ENCODE data around the gene TSHZ2.
"Not testable (repeated sequence)": the region's sequence is repeated elsewhere in the genome, so short reads cannot be mapped to it uniquely, and the experiment has no call there.

The TSHZ2 gene

DNA sequence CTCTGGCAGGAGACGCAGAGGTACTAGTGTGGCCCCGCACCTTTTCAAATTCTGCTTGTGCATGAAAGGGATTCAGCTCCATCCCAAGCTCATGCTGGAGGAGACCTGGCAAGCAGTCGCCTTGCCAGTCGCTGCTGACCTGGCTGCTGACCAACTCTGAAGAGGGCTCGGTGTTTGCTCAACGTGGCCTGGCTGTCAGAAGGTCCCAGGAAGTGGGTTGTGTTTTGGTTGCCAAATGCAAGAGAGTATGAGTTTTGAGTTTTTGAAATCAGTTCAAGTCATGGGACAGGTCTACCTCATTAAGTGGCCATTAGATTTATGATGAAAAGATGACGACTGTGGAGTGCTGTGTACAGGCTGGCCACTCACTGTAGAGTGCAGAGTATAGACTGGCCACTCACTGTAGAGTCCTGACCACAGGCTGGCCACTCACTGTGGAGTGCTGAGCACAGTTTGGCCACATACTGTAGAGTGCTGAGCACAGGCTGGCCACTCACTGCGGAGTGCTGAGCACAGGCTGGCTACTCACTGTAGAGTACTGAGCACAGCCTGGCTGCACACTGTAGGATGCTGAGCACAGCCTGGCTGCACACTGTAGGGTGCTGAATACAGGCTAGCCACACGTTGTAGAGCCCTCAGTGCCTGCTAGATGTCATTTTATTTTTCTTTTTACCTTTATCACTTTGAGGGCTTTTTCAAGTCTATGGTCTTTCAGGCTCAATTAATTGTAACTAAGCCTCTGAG is 427.6 kb downstream of the TSHZ2 start:
- no peak for DNase-seq

GRCh38 chr20:53402233-53403005 is 430.3 kb downstream of the TSHZ2 start:
- DNase-seq = no peak

DNA sequence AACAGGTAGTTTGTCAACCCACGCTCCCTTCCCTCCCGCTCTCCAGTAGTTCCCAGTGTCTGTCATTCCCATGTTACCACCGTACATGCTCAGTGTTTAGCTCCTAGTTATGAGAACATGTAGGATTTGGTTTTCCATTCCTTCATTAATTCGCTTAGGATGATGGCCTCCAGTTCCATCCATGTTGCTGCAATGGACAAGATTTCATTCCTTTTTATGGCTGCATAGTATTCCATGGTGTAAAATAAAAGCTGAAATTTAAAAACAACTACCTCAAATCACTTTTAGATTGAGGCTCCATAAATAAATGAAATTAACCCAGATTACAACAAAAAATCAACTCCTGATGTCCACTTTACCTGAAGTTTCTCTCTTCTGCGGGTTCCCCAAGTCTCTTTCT is 430.9 kb downstream of the TSHZ2 start:
- no peak for DNase-seq

- no peak for DNase-seq
These were observed 433.0 kb downstream of the TSHZ2 start for GRCh38 chr20:53405139-53405538.

GRCh38 chr20:53406580-53406979 is 434.4 kb downstream of the TSHZ2 start:
- no peak for DNase-seq

- DNase-seq = no peak
These were observed 436.7 kb downstream of the TSHZ2 start for GRCh38 chr20:53408691-53409446.

DNA sequence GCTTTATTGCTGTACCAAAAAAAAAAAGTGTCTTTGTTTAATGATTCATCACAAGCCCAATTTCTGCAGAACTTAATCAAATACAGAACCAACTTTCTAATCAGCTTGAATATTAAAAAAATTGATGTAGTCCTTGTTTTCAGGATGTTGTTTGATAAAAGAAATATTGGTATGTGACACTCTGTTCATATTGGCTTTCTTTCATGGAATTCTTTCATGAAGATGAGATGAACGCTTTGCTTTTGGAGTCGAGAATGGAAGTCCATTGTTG is 437.2 kb downstream of the TSHZ2 start:
- DNase-seq = no peak

DNA sequence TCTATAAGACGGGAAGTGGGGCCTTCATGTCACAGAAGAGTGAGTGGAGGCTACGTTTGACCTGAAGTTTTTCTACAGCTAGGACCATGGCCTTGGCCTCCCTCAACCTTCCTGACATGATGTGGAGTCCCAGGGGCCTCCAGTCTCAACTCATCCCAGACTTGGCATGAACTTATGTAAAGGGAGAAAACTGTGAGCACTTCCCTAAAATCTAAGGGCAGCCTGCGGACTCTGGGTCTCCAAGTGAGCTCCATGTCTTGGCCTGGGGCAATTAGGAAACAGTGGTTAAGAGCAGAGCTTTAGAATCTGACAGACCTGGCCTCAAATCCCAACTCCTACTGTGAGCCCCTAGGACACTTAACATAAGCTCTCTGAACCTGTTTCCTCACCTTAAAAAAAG is 439.0 kb downstream of the TSHZ2 start:
- no peak for DNase-seq

GRCh38 chr20:53411891-53412290 is 439.7 kb downstream of the TSHZ2 start:
- DNase-seq = no peak

DNA sequence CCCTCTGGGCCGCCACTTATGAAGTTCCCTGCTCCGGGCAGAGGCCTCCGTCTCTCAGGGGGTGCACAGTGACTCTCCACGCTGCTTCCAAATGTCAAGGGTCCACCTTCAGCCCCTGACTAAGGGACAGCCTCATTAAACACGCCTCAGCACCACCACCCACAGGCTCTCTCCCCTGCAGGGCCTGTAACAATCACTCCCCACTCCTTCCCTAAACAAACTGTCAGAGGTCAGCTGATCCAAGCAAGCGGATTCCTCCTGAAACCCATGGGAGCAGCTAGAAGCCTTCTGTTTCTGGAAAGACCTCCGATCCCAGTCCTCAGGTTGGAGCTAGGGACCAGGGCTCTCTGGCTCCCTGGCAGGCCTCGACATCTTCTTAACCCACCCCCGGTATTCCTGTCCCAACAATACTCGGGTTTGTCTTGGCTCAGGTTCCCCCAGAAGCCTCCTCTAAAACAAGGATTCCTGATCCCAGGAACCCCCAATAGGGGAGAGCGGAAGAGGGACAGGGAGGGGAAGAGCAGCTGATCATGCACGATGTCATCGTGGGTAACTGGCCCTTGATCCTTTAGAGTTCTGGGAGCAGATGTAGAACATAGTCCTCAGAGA is 440.5 kb downstream of the TSHZ2 start:
- no peak for DNase-seq

DNA sequence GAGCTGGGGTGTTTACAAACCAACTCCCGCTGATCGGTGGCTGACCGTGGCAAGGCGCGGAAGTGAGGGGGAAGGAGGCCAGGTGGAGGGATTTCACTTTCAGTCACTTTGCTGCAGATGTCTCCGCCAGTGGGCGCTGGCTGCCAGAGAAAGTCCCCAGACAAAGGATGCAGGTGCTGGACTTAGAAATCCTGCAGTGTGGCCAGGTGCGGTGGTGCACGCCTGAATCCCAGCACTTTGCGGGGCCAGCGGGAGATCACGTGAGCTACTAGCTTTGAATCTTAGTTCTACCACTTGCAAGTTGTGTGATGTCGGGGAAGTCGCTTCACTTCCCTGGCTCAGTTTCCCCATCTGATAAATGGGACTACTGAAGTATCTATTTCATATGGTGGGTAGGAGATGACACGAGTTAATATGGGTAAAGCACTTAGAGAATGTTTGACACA is 441.1 kb downstream of the TSHZ2 start:
- DNase-seq = no peak

GRCh38 chr20:53413845-53414244 is 441.7 kb downstream of the TSHZ2 start:
- DNase-seq = not testable (repeated sequence)

DNA sequence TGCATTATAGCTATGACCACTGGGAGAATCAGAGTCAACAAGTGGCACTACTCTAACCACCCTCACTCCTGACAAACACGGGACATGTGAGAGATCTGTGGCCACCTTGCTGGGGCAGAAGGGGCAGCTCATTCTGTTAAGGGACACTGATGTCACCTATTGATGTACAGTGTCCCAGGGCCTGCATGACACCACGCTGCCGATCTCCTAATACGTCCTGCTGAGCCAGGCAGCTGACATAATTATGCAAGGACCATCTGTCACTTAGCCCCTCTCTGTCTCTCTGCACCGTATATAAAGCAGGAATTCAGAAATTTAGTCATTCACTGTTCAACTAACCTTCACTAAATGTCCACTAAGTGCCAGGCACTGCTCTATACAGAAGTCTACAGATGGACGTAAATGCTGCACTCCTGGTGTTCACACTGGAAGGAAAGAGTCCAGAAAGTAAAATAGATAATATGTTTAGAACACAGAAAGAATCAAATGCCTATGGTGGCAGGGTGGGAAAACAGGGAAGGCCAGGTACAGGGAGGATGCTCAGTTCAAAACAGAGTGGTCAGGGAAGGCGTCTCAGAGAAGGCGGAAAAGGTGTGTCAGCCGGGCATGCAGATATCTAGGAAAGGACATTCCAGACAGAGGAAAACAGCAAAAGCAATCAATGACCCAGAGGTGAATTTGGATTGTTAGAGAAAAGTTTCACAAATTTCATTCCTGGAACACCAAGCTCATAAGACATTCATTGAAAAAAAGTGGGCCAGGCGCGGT is 447.7 kb downstream of the TSHZ2 start:
- DNase-seq = no peak

GRCh38 chr20:53421343-53421742 is 449.2 kb downstream of the TSHZ2 start:
- no peak for DNase-seq

DNA sequence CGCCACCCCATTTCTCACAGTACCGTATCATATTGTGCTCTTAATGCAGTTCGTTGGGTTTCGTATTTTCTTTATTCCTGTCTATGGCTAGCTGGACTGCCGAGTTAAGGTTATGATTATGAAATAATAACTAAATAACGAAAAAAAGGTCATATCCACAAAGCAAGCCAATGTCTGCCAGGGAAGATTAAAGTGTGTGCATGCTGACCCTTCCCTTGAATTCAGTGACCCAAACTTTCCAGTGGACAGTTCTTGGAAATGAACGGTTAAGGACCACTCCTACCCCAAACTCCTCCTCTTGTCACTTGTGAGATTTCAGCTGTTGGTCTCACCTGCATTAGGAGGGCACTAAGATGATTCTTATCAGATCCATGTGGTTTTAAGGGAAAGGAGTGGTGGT is 449.9 kb downstream of the TSHZ2 start:
- DNase-seq = no peak

- DNase-seq = no peak
These were observed 451.5 kb downstream of the TSHZ2 start for GRCh38 chr20:53423587-53424146.

DNA sequence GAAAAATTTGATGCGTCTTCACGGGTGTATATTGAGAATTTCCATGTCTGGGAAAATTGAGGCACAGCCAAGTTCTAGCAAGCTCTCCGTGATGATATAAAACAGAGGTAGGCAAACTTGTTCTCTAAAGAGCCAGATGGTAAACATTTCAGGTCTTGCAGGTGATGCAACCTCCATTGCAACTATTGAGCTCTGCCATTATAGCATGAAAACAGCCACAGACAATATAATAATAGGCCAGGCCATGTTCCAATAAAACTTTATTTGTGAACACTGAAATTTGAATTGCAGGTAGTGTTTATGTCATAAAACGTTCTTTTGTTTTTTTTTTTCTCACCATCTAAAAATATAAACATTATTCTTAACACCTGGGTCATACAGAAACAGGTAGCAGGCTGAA is 453.3 kb downstream of the TSHZ2 start:
- no peak for DNase-seq

GRCh38 chr20:53425941-53426340 is 453.8 kb downstream of the TSHZ2 start:
- DNase-seq = no peak

GRCh38 chr20:53426766-53427312 is 454.7 kb downstream of the TSHZ2 start:
- DNase-seq = no peak

DNA sequence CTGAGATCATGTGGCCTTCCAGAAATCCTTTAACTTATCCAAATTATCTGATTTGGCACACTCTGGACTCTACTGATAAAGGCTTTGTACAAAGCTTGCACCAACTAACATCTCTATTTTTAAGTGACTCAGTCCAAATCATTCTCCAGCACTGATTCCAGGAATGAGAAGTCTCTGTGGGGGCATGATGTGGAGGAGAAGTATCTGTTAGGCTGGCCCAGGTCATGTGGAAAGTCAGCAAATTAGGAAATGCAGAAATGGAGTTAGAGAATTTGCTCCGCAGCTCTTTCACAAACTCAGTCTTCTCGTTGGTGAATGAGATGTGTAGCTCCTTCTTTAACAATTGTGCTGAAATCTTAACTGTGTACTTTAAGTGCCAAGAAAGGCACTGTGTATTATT is 455.8 kb downstream of the TSHZ2 start:
- no peak for DNase-seq

GRCh38 chr20:53428588-53428987 is 456.4 kb downstream of the TSHZ2 start:
- DNase-seq = no peak

GRCh38 chr20:53428996-53429395 is 456.8 kb downstream of the TSHZ2 start:
- DNase-seq = no peak

Data from NCI-H748 treated with DMSO at 0.1 percent for 48 hours (cell line).